Testis (tissue), 3 donors: ENCODE data around the gene BANK1. TPM values are rescaled to one million over a fixed set of nuclear protein-coding genes. Genes with fewer than 3 reads are reported as not detected.

Experiments used
- DNase-seq: peaks from one replicate; pipeline ENCODE4 v3.0.0-alpha.2; 2019
- H3K27ac ChIP-seq, 2 donors: fragments of 200-600 bp; sonication (generic); one replicate each; pipeline ENCODE4 v1.5.1; 2019
- H3K27me3 ChIP-seq: fragments of 200-600 bp; sonication (generic); one replicate; pipeline ENCODE4 v1.5.1; 2019
- H3K36me3 ChIP-seq: fragments of 200-600 bp; sonication (generic); one replicate; pipeline ENCODE4 v1.5.1; 2017; ENCODE audit warnings: low read depth; ENCODE audit errors: missing control alignments
- H3K4me1 ChIP-seq: fragments of 200-600 bp; sonication (generic); one replicate; pipeline ENCODE4 v1.5.1; 2019
- H3K4me3 ChIP-seq, 2 donors: fragments of 200-600 bp; sonication (generic); one replicate each; pipeline ENCODE4 v1.5.1; 2017 to 2019
- H3K9me3 ChIP-seq: fragments of 200-600 bp; sonication (generic); one replicate; pipeline ENCODE4 v1.5.1; 2017
- POLR2A ChIP-seq: fragments of 450-650 bp; IDR thresholded peaks from one replicate; pipeline ENCODE4 v1.6.1; 2017; ENCODE audit warnings: antibody characterized with exemption, mild to moderate bottlenecking, moderate library complexity
- WGBS, 2 donors: methylation state at CpG; one replicate each; pipeline ENCODE4 v1.1.5; 2018; 5-methylcytosine and 5-hydroxymethylcytosine counted together
- intact Hi-C: fragments of 100-400 bp; cut with DNase I; formaldehyde crosslinking; loops from one replicate; pipeline ENCODE4 v1.15.1; 2023; ENCODE audit warnings: low total_unique reads
- polyA plus RNA-seq: library from polyadenylated mRNA; stranded (reverse); fragments of 350-450 nt; fragmentation: Illumina TruSeq; extraction: RNeasy Lipid Tissue Mini Kit (QIAGEN cat#74804); gene quantifications from one replicate; pipeline ENCODE4 v1.2.3, GENCODE V29; 2014; ENCODE audit warnings: low read depth, low replicate concordance; ENCODE audit not compliant: insufficient read depth
- total RNA-seq, 2 donors: library from RNA; depleted of rRNA; stranded (reverse); fragments of >200 nt; gene quantifications; one replicate each; pipeline ENCODE4 v1.2.3, GENCODE V29; 2016
- TF ChIP-seq, protein P1 (sequence below), 3 experiments: fragments of 450-650 bp in 2 of 3; fragments of 200-600 bp in 1 of 3; sonication (generic) in 1 of 3; IDR thresholded peaks; one replicate each; pipeline ENCODE4 v1.5.1; 2016 to 2019; ENCODE audit warnings: antibody characterized with exemption in 3 of 3, mild to moderate bottlenecking in 2 of 3, moderate library complexity in 1 of 3

Gene BANK1
- total and polyA plus RNA-seq, 3 donors from 2014 or later = 5.2 to 10.4 (median 10.0) TPM

- H3K27me3 ChIP-seq = no peaks in the 10 kb centered on the region
- H3K4me1 ChIP-seq = no peaks in the 10 kb centered on the region
- H3K27ac ChIP-seq = no peak overlapping the region
- H3K9me3 ChIP-seq = no peaks in the 10 kb centered on the region
- no peak for DNase-seq
- TF ChIP-seq POLR2A = no peak
- TF ChIP-seq, protein P1, sequence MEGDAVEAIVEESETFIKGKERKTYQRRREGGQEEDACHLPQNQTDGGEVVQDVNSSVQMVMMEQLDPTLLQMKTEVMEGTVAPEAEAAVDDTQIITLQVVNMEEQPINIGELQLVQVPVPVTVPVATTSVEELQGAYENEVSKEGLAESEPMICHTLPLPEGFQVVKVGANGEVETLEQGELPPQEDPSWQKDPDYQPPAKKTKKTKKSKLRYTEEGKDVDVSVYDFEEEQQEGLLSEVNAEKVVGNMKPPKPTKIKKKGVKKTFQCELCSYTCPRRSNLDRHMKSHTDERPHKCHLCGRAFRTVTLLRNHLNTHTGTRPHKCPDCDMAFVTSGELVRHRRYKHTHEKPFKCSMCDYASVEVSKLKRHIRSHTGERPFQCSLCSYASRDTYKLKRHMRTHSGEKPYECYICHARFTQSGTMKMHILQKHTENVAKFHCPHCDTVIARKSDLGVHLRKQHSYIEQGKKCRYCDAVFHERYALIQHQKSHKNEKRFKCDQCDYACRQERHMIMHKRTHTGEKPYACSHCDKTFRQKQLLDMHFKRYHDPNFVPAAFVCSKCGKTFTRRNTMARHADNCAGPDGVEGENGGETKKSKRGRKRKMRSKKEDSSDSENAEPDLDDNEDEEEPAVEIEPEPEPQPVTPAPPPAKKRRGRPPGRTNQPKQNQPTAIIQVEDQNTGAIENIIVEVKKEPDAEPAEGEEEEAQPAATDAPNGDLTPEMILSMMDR (IDR thresholded peaks at IDR 0.05) = no peak
- intact Hi-C loops = no loop called here
- WGBS, 2 donors = 77 to 87% methylated on average over 2 of the region's 2 CpGs
- H3K36me3 ChIP-seq = no peaks in the 10 kb centered on the region
- H3K4me3 ChIP-seq = no peak overlapping the region
Observed at GRCh38 chr4:101782546-101782945, 8.0 kb upstream of the BANK1 start.

- Histone ChIP-seq H3K4me3 (no peak overlapping the region), H3K4me1 (no peaks in the 10 kb centered on the region), H3K27me3 (no peaks in the 10 kb centered on the region), H3K36me3 (no peaks in the 10 kb centered on the region), H3K9me3 (no peaks in the 10 kb centered on the region), H3K27ac (no peak overlapping the region)
- intact Hi-C loops = no loop called here
- no peak for TF ChIP-seq POLR2A
- TF ChIP-seq, protein P1 (IDR thresholded peaks at IDR 0.05) = no peak
- DNase-seq = no peak
- WGBS, 2 donors = 93 to 94% methylated on average over 1 of the region's 1 CpG
Observed at GRCh38 chr4:101784957-101785356, 5.6 kb upstream of the BANK1 start.

- H3K4me1 ChIP-seq = no peaks in the 10 kb centered on the region
- H3K4me3 ChIP-seq = no peak overlapping the region
- no peak overlapping the region for H3K27ac ChIP-seq
- no peaks in the 10 kb centered on the region for H3K27me3 ChIP-seq
- intact Hi-C loops = no loop called here
- no peaks in the 10 kb centered on the region for H3K9me3 ChIP-seq
- TF ChIP-seq POLR2A = no peak
- TF ChIP-seq, protein P1 (IDR thresholded peaks at IDR 0.05) = no peak
- no peaks in the 10 kb centered on the region for H3K36me3 ChIP-seq
- 41 to 42% methylated on average over 1 of the region's 1 CpG for whole genome bisulfite sequencing, 2 donors
- DNase-seq = no peak
Observed at GRCh38 chr4:101785486-101785885, 5.0 kb upstream of the BANK1 start.

GRCh38 chr4:101787701-101788316 lies 2.7 kb upstream of the BANK1 start:
- Histone ChIP-seq H3K36me3 (no peaks in the 10 kb centered on the region), H3K4me3 (no peak overlapping the region), H3K9me3 (no peaks in the 10 kb centered on the region), H3K27ac (no peak overlapping the region), H3K4me1 (no peaks in the 10 kb centered on the region), H3K27me3 (no peaks in the 10 kb centered on the region)
- 85 to 87% methylated on average over 4 of the region's 4 CpGs for WGBS, 2 donors
- TF ChIP-seq POLR2A = no peak
- TF ChIP-seq, protein P1 (IDR thresholded peaks at IDR 0.05) = no peak
- intact Hi-C loops = no loop called here
- DNase-seq = no peak

DNA sequence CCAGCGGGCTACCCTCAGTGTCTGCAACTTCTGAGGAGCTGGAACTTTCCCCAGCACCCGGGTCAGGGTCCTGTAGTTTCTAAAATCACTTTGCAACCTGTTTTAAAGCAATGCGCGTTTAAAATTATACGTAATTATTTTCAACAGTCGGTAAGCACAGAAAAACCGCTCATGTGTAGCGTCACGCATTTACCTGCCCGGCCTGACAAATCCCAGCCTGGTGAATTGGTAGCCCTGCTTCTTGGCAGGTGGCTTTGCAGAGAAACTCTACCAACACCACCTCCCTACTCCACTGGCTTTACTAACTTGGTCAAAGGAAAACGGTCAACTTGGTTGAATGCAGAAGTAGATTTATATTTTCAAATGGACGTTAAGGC lies 640 bp downstream of the BANK1 start:
- H3K27me3 ChIP-seq = no peaks in the 10 kb centered on the region
- peak overlapping the region; percentile 80 to 88 for H3K27ac ChIP-seq
- intact Hi-C loops = no loop called here
- H3K4me3 ChIP-seq = peak overlapping the region; percentile 56 to 67
- no peaks in the 10 kb centered on the region for H3K9me3 ChIP-seq
- WGBS, 2 donors = 26 to 31% methylated on average over 12 of the region's 12 CpGs
- no peak for TF ChIP-seq POLR2A
- TF ChIP-seq, protein P1 (IDR thresholded peaks at IDR 0.05) = no peak
- DNase-seq = no peak
- H3K4me1 ChIP-seq = no peaks in the 10 kb centered on the region
- H3K36me3 ChIP-seq = no peaks in the 10 kb centered on the region
